Panc1 (cell line): Measurements from ENCODE around the gene IRF9. TPM values are rescaled to one million over a fixed set of nuclear protein-coding genes. Genes with fewer than 3 reads are reported as not detected.

Experiments
- ATAC-seq: fragments of 200-7000 bp; cut with Tn5 transposase; 2 replicates; pipeline ENCODE4 v1.9.1; 2020; ENCODE audit warnings: mild to moderate bottlenecking, moderate library complexity
- BruUV-seq: library from RNA; stranded (reverse); fragments of 400-500 nt; replicated peaks from 2 replicates; lab custom pipeline; 2021; lab: Mats Ljungman, UMichigan
- CTCF ChIA-PET: fragments of 300-600 bp; sonication (Branson Sonifier 250); formaldehyde crosslinking; loops from one replicate; lab custom pipeline; 2022; ENCODE audit warnings: antibody characterized with exemption; lab: Charles Lee
- POLR2A ChIA-PET: fragments of 300-600 bp; sonication (Branson Sonifier 250); formaldehyde crosslinking; loops from one replicate; lab custom pipeline; 2022; ENCODE audit warnings: antibody characterized with exemption; lab: Charles Lee
- DNase-seq: peaks from one replicate; pipeline ENCODE4 v3.0.0-alpha.2; 2010; ENCODE audit warnings: low read depth, low spot score
- H3K27ac ChIP-seq: 2 replicates; pipeline ENCODE4 v1.5.1; 2011; ENCODE audit warnings: mild to moderate bottlenecking, low read length, inconsistent platforms
- H3K27me3 ChIP-seq: fragments of 200-500 bp; sonication (Bioruptor generic); 2 replicates; pipeline ENCODE4 v1.6.0; 2014; ENCODE audit warnings: low read length, inconsistent platforms; ENCODE audit not compliant: control insufficient read depth, insufficient read depth
- H3K36me3 ChIP-seq: fragments of 200-500 bp; sonication (Bioruptor generic); 2 replicates; pipeline ENCODE4 v1.5.1; 2014; ENCODE audit warnings: inconsistent platforms, mild to moderate bottlenecking, low read length, moderate library complexity; ENCODE audit not compliant: control insufficient read depth, insufficient read depth
- H3K4me1 ChIP-seq: 2 replicates; pipeline ENCODE4 v1.5.1; 2011; ENCODE audit warnings: inconsistent platforms, mild to moderate bottlenecking, low read length, moderate library complexity; ENCODE audit not compliant: control insufficient read depth, insufficient read depth
- H3K4me3 ChIP-seq, 2 experiments: 2 replicates each; pipeline ENCODE4 v1.5.1; 2011 to 2012; ENCODE audit warnings: low read depth in 2 of 2, low read length in 2 of 2, mild to moderate bottlenecking in 2 of 2, inconsistent platforms in 1 of 2, moderate library complexity in 1 of 2
- H3K9me3 ChIP-seq: fragments of 200-500 bp; sonication (Bioruptor generic); 2 replicates; pipeline ENCODE4 v1.5.1; 2014; ENCODE audit warnings: low read depth, mild to moderate bottlenecking, inconsistent platforms, low read length, moderate library complexity; ENCODE audit not compliant: control insufficient read depth, insufficient read depth
- POLR2AphosphoS5 ChIP-seq: IDR thresholded peaks from 2 replicates; pipeline ENCODE4 v1.6.1; 2012; ENCODE audit warnings: mild to moderate bottlenecking, low read depth, low read length, moderate library complexity
- REST ChIP-seq, 2 experiments: IDR thresholded peaks; 2 replicates each; pipeline ENCODE4 v1.6.1; 2011 to 2012; ENCODE audit warnings: low read depth in 2 of 2, control low read depth in 1 of 2, low read length in 1 of 2, mild to moderate bottlenecking in 1 of 2, moderate library complexity in 1 of 2; ENCODE audit not compliant: insufficient read depth in 1 of 2
- SIN3A ChIP-seq: IDR thresholded peaks from 2 replicates; pipeline ENCODE4 v1.6.1; 2012; ENCODE audit warnings: low read depth, mild to moderate bottlenecking, low read length, moderate library complexity, borderline replicate concordance; ENCODE audit not compliant: insufficient read depth
- TCF7L2 ChIP-seq: IDR thresholded peaks from 2 replicates; pipeline ENCODE4 v1.6.1; 2011; ENCODE audit warnings: mild to moderate bottlenecking, low read depth, low read length, inconsistent platforms
- in situ Hi-C: cut with HindIII; loops from 2 replicates; pipeline ENCODE4 v1.10.0; 2016; ENCODE audit warnings: low sequenced_read_pairs, low pct_unique_long_range_greater_than_20kb
- intact Hi-C: fragments of 100-400 bp; cut with micrococcal nuclease; formaldehyde crosslinking; loops from one replicate; pipeline ENCODE4 v1.10.0; 2022; ENCODE audit not compliant: unreplicated experiment
- total RNA-seq: library from RNA; stranded (reverse); gene quantifications from one replicate; pipeline ENCODE4 v1.2.1, GENCODE V29; 2021; ENCODE audit not compliant: unreplicated experiment
- TF ChIP-seq, protein P1 (sequence below): fragments of 450-650 bp; IDR thresholded peaks from 2 replicates; pipeline ENCODE4 v1.5.1; 2017; ENCODE audit warnings: mild to moderate bottlenecking

Gene IRF9
- total RNA-seq, 1 experiment from 2014 or later, result 24.5 TPM

- 0 out of 2 replicates have a peak, but pooled peaks have one; percentile 18 for TF ChIP-seq POLR2AphosphoS5
- no peak for TF ChIP-seq SIN3A
- no peak for TF ChIP-seq REST (IDR thresholded peaks at IDR 0.05; ENCODE audit: insufficient read depth in 1 of 2, low read depth in 2 of 2, low read length in 1 of 2)
- H3K4me1 ChIP-seq, result no peaks in the 10 kb centered on the region; the same call in 1 of the 2 replicates
- intact Hi-C loops, result no loop called here
- no peak for DNase-seq
- H3K4me3 ChIP-seq, result no peak overlapping the region
- 0 out of 2 replicates have a peak, but pooled peaks cover 2% of the 10 kb centered on the region for H3K36me3 ChIP-seq
- no peak for ATAC-seq
- H3K9me3 ChIP-seq, result no peaks in the 10 kb centered on the region
- H3K27ac ChIP-seq, result no peak overlapping the region
- in situ Hi-C loops, result no loop called here
- POLR2A ChIA-PET, result interaction anchor here (0.6 kb wide), 1 partner anchor 42 kb away, joined by 11 read pairs; no protein-coding TSS in a partner anchor
- H3K27me3 ChIP-seq, result no peaks in the 10 kb centered on the region
- CTCF ChIA-PET, result no interaction called here
- BruUV-seq, result no TSS peak
Observed at GRCh38 chr14:24182110-24182882, 21.2 kb downstream of the IRF9 start.

DNA sequence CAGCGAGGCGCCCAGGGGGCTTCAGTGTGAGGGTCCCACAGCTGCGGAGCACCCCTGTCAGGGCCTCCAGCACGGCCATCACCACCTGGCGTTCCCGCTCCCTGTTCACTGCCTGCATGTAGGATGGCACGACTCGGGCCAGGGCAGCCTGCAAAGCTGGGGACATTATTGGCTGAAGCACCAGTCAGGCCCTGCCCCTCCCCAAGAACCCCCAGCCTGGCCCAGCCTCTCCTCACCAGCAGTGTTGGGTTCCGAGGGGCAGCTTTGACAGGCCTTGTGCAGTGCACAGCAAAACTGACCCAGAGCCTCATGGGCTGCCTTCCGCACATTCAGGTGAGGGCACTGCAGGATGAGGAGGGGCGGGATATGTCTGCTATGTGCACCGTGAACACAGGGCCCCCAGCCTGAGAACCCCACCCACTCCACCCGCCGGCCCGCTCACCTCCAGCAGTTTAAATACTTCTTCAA is 22.0 kb downstream of the IRF9 start:
- POLR2A ChIA-PET, result interaction anchor here (0.5 to 0.6 kb wide), 2 partner anchors 12 to 42 kb away, joined by 9 to 11 read pairs; no protein-coding TSS in a partner anchor
- DNase-seq (no peak), ATAC-seq (no peak)
- no TSS peak for BruUV-seq
- Histone ChIP-seq H3K4me1 (peaks cover 4% of the 10 kb centered on the region; the same call in 1 of the 2 replicates), H3K27me3 (no peaks in the 10 kb centered on the region), H3K9me3 (no peaks in the 10 kb centered on the region), H3K27ac (no peak overlapping the region), H3K4me3 (no peak overlapping the region), H3K36me3 (0 out of 2 replicates have a peak, but pooled peaks cover 2% of the 10 kb centered on the region)
- TF ChIP-seq, protein P1, sequence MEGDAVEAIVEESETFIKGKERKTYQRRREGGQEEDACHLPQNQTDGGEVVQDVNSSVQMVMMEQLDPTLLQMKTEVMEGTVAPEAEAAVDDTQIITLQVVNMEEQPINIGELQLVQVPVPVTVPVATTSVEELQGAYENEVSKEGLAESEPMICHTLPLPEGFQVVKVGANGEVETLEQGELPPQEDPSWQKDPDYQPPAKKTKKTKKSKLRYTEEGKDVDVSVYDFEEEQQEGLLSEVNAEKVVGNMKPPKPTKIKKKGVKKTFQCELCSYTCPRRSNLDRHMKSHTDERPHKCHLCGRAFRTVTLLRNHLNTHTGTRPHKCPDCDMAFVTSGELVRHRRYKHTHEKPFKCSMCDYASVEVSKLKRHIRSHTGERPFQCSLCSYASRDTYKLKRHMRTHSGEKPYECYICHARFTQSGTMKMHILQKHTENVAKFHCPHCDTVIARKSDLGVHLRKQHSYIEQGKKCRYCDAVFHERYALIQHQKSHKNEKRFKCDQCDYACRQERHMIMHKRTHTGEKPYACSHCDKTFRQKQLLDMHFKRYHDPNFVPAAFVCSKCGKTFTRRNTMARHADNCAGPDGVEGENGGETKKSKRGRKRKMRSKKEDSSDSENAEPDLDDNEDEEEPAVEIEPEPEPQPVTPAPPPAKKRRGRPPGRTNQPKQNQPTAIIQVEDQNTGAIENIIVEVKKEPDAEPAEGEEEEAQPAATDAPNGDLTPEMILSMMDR, result no peak
- TF ChIP-seq REST (IDR thresholded peaks at IDR 0.05; ENCODE audit: insufficient read depth in 1 of 2, low read depth in 2 of 2, low read length in 1 of 2), result no peak
- TF ChIP-seq SIN3A, result no peak
- TF ChIP-seq POLR2AphosphoS5, result no peak
- TF ChIP-seq TCF7L2, result no peak
- CTCF ChIA-PET, result no interaction called here
- intact Hi-C loops, result no loop called here
- in situ Hi-C loops, result no loop called here
